ENCODE measurements around the gene NXNL1. TPM values are rescaled to one million over a fixed set of nuclear protein-coding genes. Genes with fewer than 3 reads are reported as not detected.

Gene NXNL1
- total RNA-seq, 1 experiment from 2014 or later, result not detected

GRCh38 chr19:17406046-17406886 lies 54.5 kb downstream of the NXNL1 start:
- H2BK15ac ChIP-seq (ENCODE audit: low read depth, low read length), result no peak overlapping the region
- no peaks in the 10 kb centered on the region for H3K9me3 ChIP-seq (ENCODE audit: control insufficient read depth, low read depth, low read length)
- H3K27ac ChIP-seq (ENCODE audit: insufficient read length, low read depth, low read length), result no peak overlapping the region
- H3K4me3 Mint-ChIP-seq, result peak overlapping the region in 1 of 2 experiments; percentile 94; a peak in 3 of 5 replicates
- H2BK20ac ChIP-seq (ENCODE audit: low read depth, low read length, poor library complexity, severe bottlenecking), result no peak overlapping the region
- H3T11ph ChIP-seq (ENCODE audit: low read length), result no peak overlapping the region
- H3K23ac ChIP-seq (ENCODE audit: insufficient read length, low read depth, low read length), result no peak overlapping the region
- H2BK120ac ChIP-seq (ENCODE audit: low read depth, low read length, poor library complexity, severe bottlenecking), result no peak overlapping the region
- no peak overlapping the region for H3K9ac ChIP-seq (ENCODE audit: extremely low read depth, insufficient read length, low read length)
- H3K56ac ChIP-seq (ENCODE audit: insufficient read length, low read depth, low read length), result no peak overlapping the region
- peaks cover 7% of the 10 kb centered on the region; the same call in 1 of the 2 replicates for H3K4me1 ChIP-seq (ENCODE audit: insufficient read depth, low read length)
- H4K5ac ChIP-seq (ENCODE audit: insufficient read length, low read depth, low read length), result no peak overlapping the region
- no peak overlapping the region for H3K4ac ChIP-seq (ENCODE audit: low read depth, low read length)
- H4K20me1 ChIP-seq (ENCODE audit: control insufficient read depth, insufficient read depth, insufficient read length), result no peaks in the 10 kb centered on the region
- peaks cover 31 to 39% of the 10 kb centered on the region in 2 experiments for H3K4me1 Mint-ChIP-seq
- H2AFZ ChIP-seq (ENCODE audit: low read length), result no peak overlapping the region
- H3K14ac ChIP-seq (ENCODE audit: insufficient read depth, low read length), result no peak overlapping the region
- peak overlapping the region; percentile 61 for H3K4me2 ChIP-seq (ENCODE audit: insufficient read depth, insufficient read length, low read length)
- peak; percentile 49 for DNase-seq
- H3K36me3 Mint-ChIP-seq (ENCODE audit: insufficient read depth in 1 of 3, low read depth in 3 of 3), result peaks cover 5 to 22% (median 14%) of the 10 kb centered on the region in 3 experiments; a peak in 6 of 7 replicates
- H3K27ac Mint-ChIP-seq, result peak overlapping the region in 2 of 3 experiments; percentile 93 to 94; a peak in 5 of 7 replicates
- no peak overlapping the region for H3K18ac ChIP-seq (ENCODE audit: insufficient read length, low read depth, low read length)
- H3K27me3 ChIP-seq (ENCODE audit: insufficient read depth, low read length), result no peaks in the 10 kb centered on the region
- no CpG with 5 or more reads among the region's 10 CpGs for WGBS (ENCODE audit: extremely low coverage, insufficient read length, low lambda C conversion rate)
- no peaks in the 10 kb centered on the region for H3K27me3 Mint-ChIP-seq (ENCODE audit: low read depth)
- H3K23me2 ChIP-seq (ENCODE audit: insufficient read length, low read depth, low read length, poor library complexity, severe bottlenecking), result peaks cover 15% of the 10 kb centered on the region
- no peaks in the 10 kb centered on the region for H3K9me3 Mint-ChIP-seq
- H2BK12ac ChIP-seq (ENCODE audit: insufficient read length, low read depth, low read length), result no peak overlapping the region
- H3K79me2 ChIP-seq (ENCODE audit: insufficient read depth, low read length), result no peaks in the 10 kb centered on the region; the same call in 1 of the 2 replicates
- no peak overlapping the region for H2AK5ac ChIP-seq (ENCODE audit: insufficient read length, low read length)
- H2BK5ac ChIP-seq (ENCODE audit: insufficient read length, low read length), result no peak overlapping the region
- H3K79me1 ChIP-seq (ENCODE audit: insufficient read depth, low read depth, low read length, poor library complexity, severe bottlenecking), result no peaks in the 10 kb centered on the region
- TF ChIP-seq, protein P1, sequence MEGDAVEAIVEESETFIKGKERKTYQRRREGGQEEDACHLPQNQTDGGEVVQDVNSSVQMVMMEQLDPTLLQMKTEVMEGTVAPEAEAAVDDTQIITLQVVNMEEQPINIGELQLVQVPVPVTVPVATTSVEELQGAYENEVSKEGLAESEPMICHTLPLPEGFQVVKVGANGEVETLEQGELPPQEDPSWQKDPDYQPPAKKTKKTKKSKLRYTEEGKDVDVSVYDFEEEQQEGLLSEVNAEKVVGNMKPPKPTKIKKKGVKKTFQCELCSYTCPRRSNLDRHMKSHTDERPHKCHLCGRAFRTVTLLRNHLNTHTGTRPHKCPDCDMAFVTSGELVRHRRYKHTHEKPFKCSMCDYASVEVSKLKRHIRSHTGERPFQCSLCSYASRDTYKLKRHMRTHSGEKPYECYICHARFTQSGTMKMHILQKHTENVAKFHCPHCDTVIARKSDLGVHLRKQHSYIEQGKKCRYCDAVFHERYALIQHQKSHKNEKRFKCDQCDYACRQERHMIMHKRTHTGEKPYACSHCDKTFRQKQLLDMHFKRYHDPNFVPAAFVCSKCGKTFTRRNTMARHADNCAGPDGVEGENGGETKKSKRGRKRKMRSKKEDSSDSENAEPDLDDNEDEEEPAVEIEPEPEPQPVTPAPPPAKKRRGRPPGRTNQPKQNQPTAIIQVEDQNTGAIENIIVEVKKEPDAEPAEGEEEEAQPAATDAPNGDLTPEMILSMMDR (conservative IDR thresholded peaks at IDR 0.05), result no peak
- H4K91ac ChIP-seq (ENCODE audit: insufficient read length, low read depth, low read length), result no peak overlapping the region
- H4K8ac ChIP-seq (replicated peaks; ENCODE audit: insufficient read length, low read depth, low read length), result no peak overlapping the region

Other genes starting within 250 kb of the NXNL1 start
- 14.8 and 16.2 TPM in 2 replicates for gene USE1, start 245.6 kb downstream of the NXNL1 start, total RNA-seq (2021)
- gene OCEL1, start 234.7 kb downstream of the NXNL1 start, total RNA-seq (2021), result 25.7 and 26.4 TPM in 2 replicates
- 134 and 137 TPM in 2 replicates for gene NR2F6, start 215.0 kb downstream of the NXNL1 start, total RNA-seq (2021)
- gene USHBP1, start 196.2 kb downstream of the NXNL1 start, total RNA-seq (2021), result 6.4 and 6.7 TPM in 2 replicates
- 125 and 130 TPM in 2 replicates for gene BABAM1, start 193.5 kb downstream of the NXNL1 start, total RNA-seq (2021)
- gene ANKLE1, start 179.0 kb downstream of the NXNL1 start, total RNA-seq (2021), result 15.0 and 16.5 TPM in 2 replicates
- 11.7 and 12.8 TPM in 2 replicates for gene ABHD8, start 157.5 kb downstream of the NXNL1 start, total RNA-seq (2021)
- gene MRPL34, start 155.1 kb downstream of the NXNL1 start, total RNA-seq (2021), result 84.6 and 93.6 TPM in 2 replicates
- 42.3 and 45.7 TPM in 2 replicates for gene DDA1, start 151.4 kb downstream of the NXNL1 start, total RNA-seq (2021)
- 18.9 and 21.9 TPM in 2 replicates for gene ANO8, start 126.1 kb downstream of the NXNL1 start, total RNA-seq (2021)
- gene GTPBP3, start 123.4 kb downstream of the NXNL1 start, total RNA-seq (2021), result 62.9 and 71.3 TPM in 2 replicates
- not detected in 2 replicates for gene PLVAP, start 83.6 kb downstream of the NXNL1 start, total RNA-seq (2021)
- 0.68 and 0.75 TPM in 2 replicates for gene CCDC194, start 66.7 kb downstream of the NXNL1 start, total RNA-seq (2021)
- gene BST2, start 55.3 kb downstream of the NXNL1 start, total RNA-seq (2021), result 60.7 and 63.3 TPM in 2 replicates
- 49.7 and 50.4 TPM in 2 replicates for gene MVB12A, start 40.9 kb downstream of the NXNL1 start, total RNA-seq (2021)
- gene TMEM221, start 12.3 kb downstream of the NXNL1 start, total RNA-seq (2021), result 1.4 TPM in 2 replicates
- 6.3 and 6.4 TPM in 2 replicates for gene SLC27A1, start 9.6 kb upstream of the NXNL1 start, total RNA-seq (2021)
- gene PGLS, start 50.7 kb upstream of the NXNL1 start, total RNA-seq (2021), result 73.1 and 76.0 TPM in 2 replicates
- gene COLGALT1, start 94.7 kb upstream of the NXNL1 start, total RNA-seq (2021), result 45.3 and 48.5 TPM in 2 replicates
- 21.6 and 22.2 TPM in 2 replicates for gene UNC13A, start 227.4 kb upstream of the NXNL1 start, total RNA-seq (2021)